ENCODE measurements around the gene LRRC8B.
"Not testable (repeated sequence)": the region's sequence is repeated elsewhere in the genome, so short reads cannot be mapped to it uniquely, and the experiment has no call there.

Gene LRRC8B

DNA sequence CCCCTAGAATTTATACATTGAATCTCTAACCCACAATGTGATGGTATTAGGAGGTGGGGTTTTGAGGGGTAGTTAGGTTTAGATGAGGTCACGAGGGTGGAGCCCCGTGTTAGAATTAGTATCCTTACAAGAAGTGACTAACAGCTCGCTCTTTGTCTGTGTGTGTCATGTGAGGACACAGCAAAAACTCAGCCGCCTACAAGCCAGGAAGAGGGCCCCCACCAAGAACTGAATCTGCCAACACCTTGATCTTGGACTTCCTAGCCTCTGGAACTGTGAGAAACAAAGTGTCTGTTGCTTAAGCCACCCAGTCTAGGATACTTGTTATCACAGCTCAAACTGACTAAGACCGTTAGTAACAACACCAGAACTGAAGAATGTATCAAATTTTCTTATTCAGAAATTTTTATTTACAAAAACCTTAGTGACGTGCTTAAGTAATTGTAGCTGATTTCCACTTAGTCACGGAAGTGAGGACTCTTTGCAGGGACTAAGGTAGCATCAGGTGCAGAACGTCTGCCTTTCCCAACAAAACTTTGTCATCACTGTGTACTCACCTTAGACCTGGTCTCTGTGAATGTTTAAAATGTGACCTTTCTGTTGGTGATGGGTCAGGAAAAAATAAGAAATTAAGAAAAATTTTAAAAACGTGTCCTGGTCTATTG, 83.8 kb downstream of the LRRC8B start:
- no peak for DNase-seq (ENCODE audit: low spot score)

DNA sequence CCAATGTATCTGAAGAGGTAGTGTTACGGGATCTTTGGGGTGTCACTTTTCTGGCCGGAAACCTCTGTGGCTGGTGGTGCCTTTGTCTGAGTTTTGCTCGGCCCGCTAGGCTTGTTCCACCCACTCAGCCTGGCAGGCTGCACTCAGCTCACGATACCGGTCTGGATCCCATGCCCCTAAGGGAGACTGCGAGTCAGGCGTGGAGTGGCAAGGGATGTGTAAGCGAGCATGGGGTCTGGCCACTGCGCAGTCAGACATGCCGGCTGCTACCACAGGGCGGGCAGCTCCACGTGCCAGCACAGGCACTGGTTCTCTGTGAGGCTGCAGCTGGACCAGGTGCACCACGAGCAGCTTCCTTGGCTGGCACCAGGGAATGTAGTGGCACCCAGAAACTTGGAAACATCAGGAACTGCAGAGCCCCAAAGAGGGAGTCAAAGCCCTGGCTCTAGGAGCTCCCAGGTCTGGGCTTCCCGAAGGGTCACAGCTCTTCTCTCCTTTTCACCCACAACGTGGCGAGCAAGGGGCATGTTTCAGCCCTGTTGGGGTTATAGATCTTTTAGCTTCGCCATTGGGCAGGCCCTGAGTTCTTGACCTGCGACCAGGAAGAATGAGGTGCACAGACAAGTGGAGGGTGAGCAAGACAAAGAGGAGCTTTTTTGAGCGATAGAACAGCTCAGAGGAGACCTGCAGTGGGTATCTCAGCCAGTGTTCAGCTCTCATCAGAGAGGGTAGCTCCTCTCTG, 84.5 kb downstream of the LRRC8B start:
- DNase-seq (ENCODE audit: low spot score): no peak

DNA sequence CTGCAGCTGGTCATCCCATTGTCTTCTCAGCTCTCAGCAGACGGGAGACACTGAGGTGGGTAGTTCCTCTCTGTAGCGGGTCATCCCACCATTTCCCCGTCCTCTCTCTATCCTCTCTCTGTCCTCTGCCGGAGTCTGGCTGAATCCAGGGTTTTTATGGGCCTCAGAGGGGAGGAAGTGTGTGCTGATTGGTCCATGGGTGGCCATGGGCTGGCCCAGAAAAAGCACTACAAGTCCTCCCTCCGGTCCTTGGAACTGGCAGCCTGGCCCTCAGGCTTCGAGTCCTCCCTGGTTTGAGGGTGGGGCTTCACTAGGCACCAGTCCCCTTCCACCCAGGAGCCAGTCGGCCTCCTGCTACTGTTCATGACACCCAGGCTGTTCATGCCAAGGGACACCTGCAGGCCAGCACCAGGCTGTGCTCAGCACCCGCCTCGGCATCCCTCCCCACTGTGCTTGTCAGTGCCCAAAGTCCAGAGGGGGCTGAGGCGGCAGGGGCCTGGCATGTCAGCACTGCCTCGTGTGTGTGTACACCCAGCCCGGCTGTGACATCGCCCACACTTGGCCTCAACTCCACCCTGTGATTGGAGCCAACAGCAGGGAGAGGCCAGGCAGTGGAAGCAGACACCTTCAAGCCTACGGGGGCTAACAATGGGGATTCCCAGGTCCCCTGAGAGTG, 85.3 kb downstream of the LRRC8B start:
- no peak for DNase-seq (ENCODE audit: low spot score)

DNA sequence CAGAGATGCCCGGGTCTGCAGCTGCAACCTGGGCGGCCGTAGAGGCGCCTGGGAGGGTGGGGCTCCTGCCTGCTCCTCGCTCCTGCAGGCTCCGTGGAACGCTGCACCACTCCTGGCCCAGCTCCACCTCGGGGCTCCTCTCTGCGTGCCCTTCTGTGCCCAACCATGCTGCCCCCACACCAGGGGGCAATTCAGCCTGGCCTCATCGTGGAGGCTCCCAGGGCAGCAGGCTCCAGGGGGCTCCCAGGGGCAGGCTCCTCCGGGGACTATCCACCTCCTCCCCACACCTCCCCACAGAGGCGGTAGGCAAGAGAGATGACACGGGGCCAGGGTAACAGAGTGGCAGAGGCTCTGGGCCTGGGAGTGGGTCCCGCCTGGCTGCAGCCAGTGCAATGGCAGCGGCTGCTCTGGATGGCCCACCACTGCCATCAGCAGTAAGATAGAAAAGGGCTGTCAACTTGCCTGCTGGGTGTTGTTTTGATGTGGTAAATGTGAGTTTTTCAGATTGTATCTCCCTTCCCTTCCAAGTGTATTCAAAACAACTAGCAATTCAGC, 85.9 kb downstream of the LRRC8B start:
- no peak for DNase-seq (ENCODE audit: low spot score)

DNA sequence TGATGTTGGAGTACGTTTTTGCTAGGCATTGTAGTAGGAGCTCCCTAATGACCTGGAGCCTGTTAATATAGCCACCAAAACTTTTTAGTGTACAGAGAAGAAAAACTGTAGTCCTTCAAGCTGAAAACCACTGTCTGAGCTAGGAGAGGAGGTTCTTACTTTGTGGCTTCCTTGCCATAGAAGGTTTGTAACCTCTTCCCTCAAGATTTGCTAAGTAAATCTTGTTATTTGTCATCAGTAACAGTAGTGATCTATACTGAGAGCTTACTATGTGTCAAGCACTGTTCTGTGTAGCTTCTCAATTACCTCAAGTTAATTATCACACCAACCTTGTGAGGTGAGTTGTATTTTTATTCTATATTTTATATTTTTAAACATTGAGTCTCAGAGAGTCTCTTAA, 87.1 kb downstream of the LRRC8B start:
- no peak for DNase-seq (ENCODE audit: low spot score)

DNA sequence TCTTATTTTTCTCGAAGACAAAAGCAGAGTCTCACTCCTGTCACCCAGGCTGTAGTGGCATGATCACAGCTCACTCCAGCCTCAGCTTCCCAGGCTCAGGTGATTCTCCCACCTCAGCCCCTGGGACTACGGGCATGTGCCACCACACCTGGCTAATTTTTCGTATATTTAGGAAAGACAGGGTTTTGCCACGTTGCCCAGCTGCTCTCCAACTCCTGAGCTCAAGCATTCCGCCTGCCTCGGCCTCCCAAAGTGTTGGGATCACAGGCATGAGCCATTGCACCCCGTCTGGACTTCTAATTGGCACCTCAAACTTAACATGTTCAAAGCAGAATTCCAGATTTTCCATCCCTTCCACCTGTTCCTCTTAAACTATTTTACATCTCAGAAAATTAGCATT, 89.3 kb downstream of the LRRC8B start:
- DNase-seq (ENCODE audit: low spot score): no peak

DNA sequence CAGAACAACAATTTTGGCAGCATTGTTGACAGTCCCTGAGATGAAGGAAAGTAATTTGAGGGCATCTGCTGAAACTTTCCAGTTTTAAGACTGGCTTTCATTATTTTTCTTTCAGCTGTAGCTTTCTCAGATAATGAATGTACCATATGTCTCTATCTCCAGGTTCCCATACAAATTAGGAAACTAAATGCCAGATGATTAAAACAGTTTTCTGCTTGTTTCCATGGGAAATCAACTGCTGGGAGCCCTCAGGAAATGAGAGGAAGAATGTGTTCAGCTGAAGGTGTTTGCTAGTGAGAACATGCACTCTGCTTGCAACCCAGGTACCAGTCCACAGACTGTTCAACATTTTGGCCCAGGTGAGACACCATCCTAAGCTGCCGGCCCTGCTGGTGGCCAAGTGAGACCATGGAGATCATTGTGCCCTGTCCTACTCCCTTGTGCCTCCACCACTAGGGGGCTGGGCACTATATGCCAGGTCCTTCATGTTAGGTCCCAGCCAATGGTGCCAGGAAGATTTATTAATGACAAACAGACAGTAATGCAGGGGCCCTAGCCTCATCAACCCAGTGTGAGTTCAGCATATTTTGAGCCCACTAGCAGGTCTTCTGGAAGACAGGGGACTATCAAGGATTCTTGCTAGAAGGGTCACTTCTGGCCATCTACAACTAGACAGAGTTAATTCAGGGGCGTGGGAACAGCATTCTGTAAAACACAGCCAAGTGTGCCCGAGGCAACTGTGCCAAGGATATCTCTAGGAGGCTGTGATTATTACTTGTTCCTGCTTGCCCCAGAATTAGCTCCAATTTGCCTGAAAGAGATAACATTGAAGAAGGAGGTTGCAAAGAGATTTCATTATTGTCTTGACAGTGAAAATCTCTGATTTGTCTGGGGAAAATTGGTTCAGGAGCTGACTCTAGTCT, 91.3 kb downstream of the LRRC8B start:
- no peak for DNase-seq (ENCODE audit: low spot score)

DNA sequence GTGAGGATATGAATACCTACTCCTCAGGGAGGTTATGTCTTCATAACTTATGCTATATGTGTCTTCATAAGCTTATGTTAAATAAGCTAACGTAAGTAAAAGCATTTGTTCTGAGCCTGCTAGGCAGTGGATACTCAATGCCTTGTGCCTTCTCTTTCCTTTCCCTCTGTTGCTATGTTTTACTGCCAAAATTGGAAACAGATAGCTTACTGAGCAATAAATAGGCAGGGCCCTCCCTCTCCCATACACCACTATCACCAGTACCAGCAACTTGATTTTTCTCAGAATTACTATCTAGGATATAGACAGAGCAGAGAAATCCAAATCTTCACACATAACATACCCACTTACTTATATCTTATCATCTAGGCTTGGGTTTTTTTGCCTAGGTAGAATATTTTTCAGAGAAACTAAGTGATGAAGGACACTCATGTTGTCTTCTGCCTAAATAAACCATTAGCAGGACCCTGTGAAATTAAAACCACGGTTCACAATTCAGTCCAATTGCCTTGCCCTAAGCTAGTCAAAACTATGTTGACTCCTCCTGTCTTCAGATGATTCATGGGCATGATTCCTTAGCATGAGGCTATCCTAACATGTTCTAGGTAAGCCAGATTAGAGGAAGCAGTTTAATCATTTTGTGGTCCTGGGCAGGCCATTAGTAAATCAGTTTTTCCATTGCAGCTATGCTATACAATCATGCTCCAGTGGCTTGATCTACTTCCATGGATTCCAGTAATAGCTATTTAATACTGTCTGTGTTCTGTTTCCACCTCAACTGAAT, 92.4 kb downstream of the LRRC8B start:
- no peak for DNase-seq (ENCODE audit: low spot score)

DNA sequence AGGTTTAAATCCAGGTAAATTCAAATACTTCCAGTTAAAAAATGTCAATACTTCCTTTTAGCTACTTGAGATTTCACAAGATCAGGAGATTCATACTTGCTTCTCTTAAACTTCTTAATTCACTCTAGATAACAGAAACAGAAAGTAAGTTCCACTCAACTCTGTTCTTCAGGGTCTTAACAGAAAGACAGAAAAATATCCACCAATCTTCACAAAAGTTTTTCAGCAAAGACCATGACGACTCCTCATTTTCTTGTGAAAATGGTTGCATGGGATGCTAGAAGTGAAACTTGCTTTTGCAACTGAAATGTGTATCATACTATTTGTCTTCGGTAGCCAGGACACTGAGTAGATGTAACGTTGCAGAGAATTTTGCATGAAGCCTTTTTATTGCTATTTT, 96.0 kb downstream of the LRRC8B start:
- DNase-seq (ENCODE audit: low spot score): no peak

DNA sequence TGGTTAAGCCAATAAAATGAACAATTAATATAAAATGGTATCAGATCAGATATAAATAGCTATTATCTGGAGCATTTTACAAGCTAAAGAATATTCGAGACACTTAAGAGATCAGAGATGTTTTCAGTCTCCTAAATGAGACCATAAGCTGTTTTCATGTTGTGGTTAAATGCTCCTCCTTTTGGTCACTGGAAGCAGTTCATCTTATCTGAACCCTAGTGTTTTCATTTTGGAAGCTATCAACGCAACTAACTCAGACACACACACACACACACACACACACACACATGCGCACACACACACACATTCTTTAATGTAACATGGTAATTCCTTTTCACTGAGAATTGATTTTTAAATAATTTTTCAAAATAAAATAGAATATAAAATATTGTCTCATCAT, 98.3 kb downstream of the LRRC8B start:
- no peak for DNase-seq (ENCODE audit: low spot score)

DNA sequence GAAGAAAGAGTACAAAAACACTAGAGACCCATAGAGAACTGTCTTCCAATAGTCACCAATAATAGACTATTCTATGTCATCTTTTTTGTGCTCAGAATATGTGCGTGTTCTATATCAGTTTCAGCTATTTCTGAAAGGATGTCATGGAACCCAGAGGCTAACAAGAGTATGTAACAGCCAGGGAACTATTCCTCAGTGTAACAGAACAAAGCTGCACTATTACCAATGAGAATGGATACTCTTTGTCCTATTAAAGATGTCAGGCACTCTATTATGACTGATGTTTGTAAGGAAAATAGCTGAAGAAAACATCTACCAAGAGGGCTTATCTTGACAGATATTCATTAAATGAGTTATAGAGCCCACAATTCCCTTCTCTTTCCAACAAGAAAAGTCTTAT, 99.7 kb downstream of the LRRC8B start:
- no peak for DNase-seq (ENCODE audit: low spot score)

DNA sequence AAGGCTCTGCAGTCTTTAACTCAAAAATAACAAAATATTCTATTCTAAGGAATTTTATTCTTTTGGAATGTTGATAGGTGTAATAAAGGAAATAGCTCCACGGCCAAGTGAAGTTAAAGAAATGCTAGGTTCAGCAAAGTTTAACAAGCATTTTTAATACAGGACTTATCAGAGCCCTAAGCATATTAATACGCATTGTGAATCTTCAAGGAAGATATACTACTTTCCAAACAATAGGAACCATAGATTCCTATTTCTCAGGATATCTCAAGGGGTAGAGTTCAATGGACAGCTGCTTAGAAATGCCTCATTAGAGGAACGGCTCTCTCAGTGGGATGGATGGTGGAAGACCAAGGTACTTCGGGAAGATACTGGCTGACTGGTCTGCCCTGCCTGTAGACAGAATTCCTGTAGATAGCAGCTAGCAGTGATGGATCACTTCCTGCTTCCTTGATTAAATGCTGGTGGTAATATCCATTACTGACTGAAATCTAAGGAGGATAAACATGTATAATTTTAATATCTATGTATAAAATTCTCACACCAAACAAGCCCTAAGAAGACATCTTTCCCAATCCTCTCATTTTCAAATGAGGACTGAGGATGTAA, 100.2 kb downstream of the LRRC8B start:
- no peak for DNase-seq (ENCODE audit: low spot score)

DNA sequence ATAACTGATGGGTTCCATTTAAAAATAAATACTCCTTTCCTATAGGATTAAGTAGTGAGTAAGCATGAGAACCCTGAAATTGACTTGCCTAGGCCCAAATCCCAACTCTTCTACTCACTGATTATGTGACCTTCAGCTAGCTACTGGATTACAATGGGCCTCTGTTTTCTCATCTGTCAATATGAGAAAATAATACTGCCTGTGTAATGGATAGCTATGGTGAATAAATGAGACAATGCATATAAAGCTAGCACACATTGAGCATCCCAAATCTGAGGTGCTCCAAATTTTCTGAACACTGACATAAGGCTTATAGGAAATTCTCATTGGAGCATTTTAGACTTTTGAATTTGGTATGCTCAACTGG, 103.0 kb downstream of the LRRC8B start:
- no peak for DNase-seq (ENCODE audit: low spot score)

DNA sequence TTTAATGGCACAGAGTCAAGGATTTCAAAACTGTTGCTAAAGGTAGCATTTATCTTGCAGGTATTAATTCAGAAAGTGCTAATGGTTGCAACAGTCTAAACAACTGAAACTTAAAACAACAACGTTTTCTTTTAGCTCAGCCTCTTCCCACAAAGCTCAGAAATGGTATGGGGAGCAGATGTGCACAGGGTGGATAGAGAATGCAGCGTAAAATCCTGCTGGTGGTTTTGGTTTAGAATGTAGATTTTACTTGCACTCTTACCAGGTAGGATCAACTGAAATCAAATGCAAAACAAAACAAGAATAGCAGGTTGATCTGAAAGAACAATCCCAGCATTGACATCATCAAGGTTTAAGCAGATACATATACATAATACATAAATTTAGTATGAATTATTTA, 104.5 kb downstream of the LRRC8B start:
- no peak for DNase-seq (ENCODE audit: low spot score)

DNA sequence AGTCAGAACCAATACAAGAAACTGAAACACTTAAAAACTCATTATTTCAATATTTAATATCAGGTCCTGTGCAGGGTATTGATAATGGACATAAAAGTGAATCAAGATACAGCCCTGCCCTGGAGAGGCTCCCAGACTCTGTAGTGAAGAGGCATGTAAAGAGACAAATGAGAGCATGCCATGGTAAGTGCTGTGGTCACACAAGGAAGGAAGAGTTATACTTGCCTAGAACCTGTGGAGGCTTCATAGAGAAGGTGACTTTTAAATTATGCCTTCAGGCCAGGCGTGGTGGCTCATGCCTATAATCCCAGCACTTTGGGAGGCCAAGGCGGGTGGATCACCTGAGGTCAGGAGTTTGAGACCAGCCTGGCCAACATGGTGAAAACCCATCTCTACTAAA, 105.0 kb downstream of the LRRC8B start:
- DNase-seq (ENCODE audit: low spot score): not testable (repeated sequence)

DNA sequence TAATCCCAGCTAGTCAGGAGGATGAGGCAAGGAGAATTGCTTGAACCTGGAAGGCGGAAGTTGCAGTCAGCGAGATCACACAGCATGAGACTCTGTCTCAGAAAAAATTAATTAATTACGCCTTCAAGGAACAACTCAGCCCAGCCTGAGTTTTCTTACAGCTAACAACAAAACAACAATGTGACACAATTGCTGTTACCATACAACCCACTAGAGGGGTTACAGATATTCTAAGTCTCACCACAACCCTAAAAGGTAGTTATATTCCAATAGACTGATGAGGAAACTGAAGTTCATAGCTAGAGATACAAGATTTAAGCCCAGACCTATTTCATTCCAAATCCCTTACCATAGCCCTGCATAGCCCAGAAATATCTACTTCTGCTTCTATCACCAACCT, 105.4 kb downstream of the LRRC8B start:
- DNase-seq (ENCODE audit: low spot score): no peak

DNA sequence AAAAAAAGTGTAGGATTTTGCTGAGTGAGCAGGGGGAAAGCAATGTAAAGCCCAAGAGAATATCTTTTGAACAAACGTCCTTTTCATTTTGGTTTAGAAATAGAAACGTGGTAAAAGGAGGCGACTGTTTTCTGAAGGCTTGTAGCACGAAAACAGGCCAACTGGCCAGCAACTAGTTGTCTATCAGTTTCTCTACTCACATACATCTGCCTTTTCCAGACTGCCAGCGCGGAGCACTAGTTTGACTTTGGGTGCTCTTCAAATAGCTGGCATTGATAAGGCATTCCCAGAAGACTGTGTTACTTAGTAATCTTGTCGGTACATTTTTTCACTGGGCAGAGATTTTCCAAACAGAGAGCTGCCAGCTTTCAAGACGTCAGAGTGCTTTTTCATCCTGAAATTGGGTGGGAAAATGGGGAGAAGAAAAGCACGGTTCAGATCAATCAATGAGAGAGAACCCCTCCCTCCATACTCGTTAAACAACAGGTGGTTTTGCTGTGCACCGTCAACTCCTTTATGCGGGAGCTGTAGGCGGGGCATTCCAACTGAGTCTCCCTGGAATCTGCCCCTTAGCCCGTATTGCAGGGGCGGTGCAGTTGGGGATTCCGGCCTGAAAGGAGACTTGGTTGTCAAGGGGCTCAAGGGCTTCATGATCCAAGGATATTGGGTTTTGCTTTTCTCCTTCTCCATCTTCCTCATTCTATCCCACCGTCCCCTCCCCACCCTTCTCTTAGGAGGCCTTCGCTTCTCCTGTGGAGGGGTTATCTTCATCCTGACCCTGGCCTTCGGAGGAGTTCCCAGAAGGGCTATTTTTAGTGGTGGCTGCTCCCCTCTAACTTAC, 107.4 kb downstream of the LRRC8B start:
- DNase-seq (ENCODE audit: low spot score): peak; percentile 28

DNA sequence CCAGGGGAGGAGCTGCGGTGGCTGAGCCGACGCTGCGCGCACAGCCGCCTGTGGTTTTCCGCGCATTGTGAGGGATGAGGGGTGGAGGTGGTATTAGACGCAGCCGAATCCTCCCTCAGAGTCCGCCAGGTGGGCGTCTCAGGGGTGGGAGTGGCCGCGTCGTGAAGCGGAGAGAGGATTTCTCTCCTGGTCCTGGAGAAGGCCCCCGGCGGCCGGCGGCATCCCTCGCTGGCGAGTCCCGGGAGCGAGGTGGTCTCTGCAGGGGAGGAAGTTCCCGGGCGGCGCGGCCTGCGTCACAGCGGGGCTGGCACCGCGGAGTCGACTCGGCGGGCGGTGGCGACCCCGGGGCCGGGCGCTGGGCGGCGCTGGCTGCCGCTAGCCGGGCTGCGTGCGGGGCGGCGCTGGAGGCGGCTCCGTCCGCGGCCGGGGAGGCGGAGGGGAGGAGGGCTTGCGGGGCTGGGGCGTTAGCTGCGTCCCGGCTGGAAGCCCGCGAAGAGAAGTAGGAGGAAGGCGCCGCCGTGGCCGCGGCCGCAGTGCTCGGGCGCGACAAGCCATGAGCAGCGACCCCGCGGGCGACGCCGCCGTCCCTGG, 108.1 kb downstream of the LRRC8B start, which contains the start of gene LRRC8C:
Gene LRRC8C (plus strand): TSS at position 464 of the 591 bp plus-strand sequence. CDS start 53,354 bp downstream, outside the sequence.
- DNase-seq (ENCODE audit: low spot score): peak; percentile 74

DNA sequence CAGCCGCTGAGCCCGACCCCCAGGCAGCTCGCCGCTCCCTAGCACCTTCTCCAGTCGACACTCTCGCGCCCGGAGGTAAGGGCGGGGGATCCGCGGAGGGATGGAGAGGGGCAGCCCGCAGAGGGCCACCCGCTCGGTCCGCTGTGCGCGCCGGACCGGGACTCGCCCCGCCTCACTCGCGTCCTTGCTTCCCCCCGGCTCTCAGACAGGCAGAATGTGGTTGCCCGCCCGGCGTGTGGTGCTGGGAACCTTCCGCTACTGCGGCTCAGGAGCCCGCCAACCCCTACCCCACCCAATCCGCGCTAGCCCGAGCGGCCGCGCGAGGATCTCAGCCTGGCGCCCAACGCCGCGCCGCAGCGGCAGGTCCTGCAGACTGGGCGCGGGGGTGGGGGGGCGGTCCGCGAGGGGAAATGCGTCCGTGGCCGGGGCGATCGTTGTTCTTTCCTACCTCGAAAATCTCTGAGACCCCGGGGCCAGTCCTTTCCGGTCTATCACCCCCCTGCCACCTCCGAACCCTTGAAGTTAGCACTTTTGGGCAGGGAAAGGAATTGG, 108.7 kb downstream of the LRRC8B start:
- peak; percentile 41 for DNase-seq (ENCODE audit: low spot score)
